Endothelial cell of umbilical vein (primary cell): ENCODE measurements around the gene TSKU. TPM values are rescaled to one million over a fixed set of nuclear protein-coding genes. Genes with fewer than 3 reads are reported as not detected.

Experiments used
- BruUV-seq: library from RNA; stranded (reverse); fragments of 400-500 nt; replicated peaks from 2 replicates; lab custom pipeline; 2021; lab: Mats Ljungman, UMichigan
- CTCF ChIA-PET: fragments of 300-600, 350-600 bp; sonication (Branson Sonifier 250); formaldehyde crosslinking; loops from one replicate; lab custom pipeline; 2021; ENCODE audit warnings: antibody characterized with exemption, inconsistent platforms; lab: Charles Lee
- POLR2A ChIA-PET: fragments of 300-600, 350-600 bp; sonication (Branson Sonifier 250); formaldehyde crosslinking; loops from one replicate; lab custom pipeline; 2021; ENCODE audit warnings: antibody characterized with exemption, inconsistent platforms; lab: Charles Lee
- DNase-seq: peaks from one replicate; pipeline ENCODE4 v3.0.0-alpha.2; 2011; ENCODE audit warnings: low read depth, low spot score
- FAIRE-seq: peaks from 2 replicates; lab custom pipeline; 2011; peaks lifted over from hg19 to GRCh38; lab: Jason Lieb, UNC
- H2AFZ ChIP-seq: 2 replicates; pipeline ENCODE4 v1.6.0; 2012; ENCODE audit warnings: low read depth, low read length, control low read depth, inconsistent platforms
- H3K27ac ChIP-seq: 2 replicates; pipeline ENCODE4 v1.5.1; 2011; ENCODE audit warnings: low read depth, mild to moderate bottlenecking, control low read depth, low read length, moderate library complexity; ENCODE audit not compliant: insufficient read depth
- H3K27me3 ChIP-seq, 2 experiments: 2 replicates each; pipeline versions ENCODE4 v1.6.0 to v1.6.1; 2011; ENCODE audit warnings: low read length in 2 of 2, mixed read lengths in 1 of 2; ENCODE audit not compliant: control insufficient read depth in 2 of 2, insufficient read depth in 2 of 2
- H3K36me3 ChIP-seq, 2 experiments: 2 replicates in 1 of 2; 3 replicates in 1 of 2; pipeline ENCODE4 v1.5.1; 2011; ENCODE audit warnings: low read length in 2 of 2, mild to moderate bottlenecking in 1 of 2, moderate library complexity in 1 of 2; ENCODE audit not compliant: control insufficient read depth in 2 of 2, insufficient read depth in 2 of 2; ENCODE audit errors: extremely low read depth in 1 of 2
- H3K4me1 ChIP-seq: 3 replicates; pipeline ENCODE4 v1.5.1; 2011; ENCODE audit warnings: mild to moderate bottlenecking, low read length; ENCODE audit not compliant: control insufficient read depth, insufficient read depth; ENCODE audit errors: extremely low read depth
- H3K4me2 ChIP-seq: 2 replicates; pipeline ENCODE4 v1.6.1; 2011; ENCODE audit warnings: low read length, control low read depth, mixed read lengths; ENCODE audit not compliant: insufficient read depth
- H3K4me3 ChIP-seq, 3 experiments: fragments of 200-600 bp in 1 of 3; sonication (generic), shearing (Covaris generic) in 1 of 3; replicated peaks in 1 of 3; 2 replicates each; pipeline ENCODE4 v1.5.1; 2011 to 2016; ENCODE audit warnings: control low read depth in 3 of 3, low read length in 3 of 3, mild to moderate bottlenecking in 2 of 3, inconsistent platforms in 1 of 3, low read depth in 1 of 3, moderate library complexity in 1 of 3; ENCODE audit not compliant: insufficient read depth in 1 of 3
- H3K79me2 ChIP-seq: 2 replicates; pipeline ENCODE4 v1.6.0; 2012; ENCODE audit warnings: low read length, inconsistent platforms; ENCODE audit not compliant: control insufficient read depth, insufficient read depth
- H3K9ac ChIP-seq: replicated peaks from 2 replicates; pipeline ENCODE3; 2011; ENCODE audit warnings: low read length, control low read depth; ENCODE audit not compliant: insufficient read depth; ENCODE audit errors: extremely low read depth
- H3K9me1 ChIP-seq: replicated peaks from 3 replicates; pipeline ENCODE4 v1.6.0; 2011; ENCODE audit warnings: mild to moderate bottlenecking, low read length; ENCODE audit not compliant: control insufficient read depth, insufficient read depth; ENCODE audit errors: extremely low read depth
- H3K9me3 ChIP-seq: replicated peaks from 2 replicates; pipeline ENCODE4 v1.5.1; 2012; ENCODE audit warnings: low read length, inconsistent platforms; ENCODE audit not compliant: control insufficient read depth, insufficient read depth
- H4K20me1 ChIP-seq: replicated peaks from 2 replicates; pipeline ENCODE3; 2011; ENCODE audit warnings: mild to moderate bottlenecking, low read length; ENCODE audit not compliant: control insufficient read depth, insufficient read depth; ENCODE audit errors: extremely low read depth
- CTCF ChIP-seq, 2 donors: IDR thresholded peaks; 1 replicate in 1 of 2; 2 replicates in 1 of 2; pipeline ENCODE4 v1.5.1; 2011; ENCODE audit warnings: low read length in 2 of 2, mild to moderate bottlenecking in 2 of 2, moderate library complexity in 2 of 2, control low read depth in 1 of 2, inconsistent platforms in 1 of 2, low read depth in 1 of 2; ENCODE audit not compliant: insufficient read depth in 1 of 2; ENCODE audit errors: extremely low read depth in 1 of 2
- EZH2 ChIP-seq: IDR thresholded peaks from 2 replicates; pipeline ENCODE4 v1.6.1; 2012; ENCODE audit warnings: borderline replicate concordance, low read depth, mild to moderate bottlenecking, moderate library complexity, low read length, inconsistent platforms; ENCODE audit not compliant: severe bottlenecking
- FOS ChIP-seq: IDR thresholded peaks from 2 replicates; pipeline ENCODE4 v1.6.1; 2011; ENCODE audit warnings: mild to moderate bottlenecking, low read length, moderate library complexity, borderline replicate concordance; ENCODE audit not compliant: insufficient read depth
- GATA2 ChIP-seq: IDR thresholded peaks from 2 replicates; pipeline ENCODE4 v1.7.0; 2011; ENCODE audit warnings: low read depth, mild to moderate bottlenecking, moderate library complexity, mixed read lengths, low read length; ENCODE audit not compliant: insufficient read length, insufficient read depth
- JUN ChIP-seq: IDR thresholded peaks from 2 replicates; pipeline ENCODE4 v1.6.1; 2011; ENCODE audit warnings: borderline replicate concordance, low read depth; ENCODE audit not compliant: insufficient read length, insufficient read depth
- MAX ChIP-seq: IDR thresholded peaks from 2 replicates; pipeline ENCODE4 v1.6.1; 2011; ENCODE audit not compliant: insufficient read depth, insufficient read length
- MYC ChIP-seq: IDR thresholded peaks from one replicate; pipeline ENCODE4 v1.6.1; 2011; ENCODE audit warnings: mild to moderate bottlenecking, low read depth, low read length
- POLR2A ChIP-seq: IDR thresholded peaks from 2 replicates; pipeline ENCODE4 v1.6.1; 2012; ENCODE audit warnings: low read depth, mild to moderate bottlenecking, control low read depth, low read length
- dilution Hi-C: fragments of 300-500 bp; cut with MboI; formaldehyde crosslinking; loops from one replicate; pipeline ENCODE4 v1.15.0; 2019; ENCODE audit warnings: low sequenced_read_pairs; ENCODE audit not compliant: extremely low pct_ligation_motif_present
- intact Hi-C: fragments of 100-400 bp; cut with micrococcal nuclease; formaldehyde crosslinking; loops from one replicate; pipeline ENCODE4 v1.10.0; 2022
- polyA plus RNA-seq, 4 experiments: library from polyadenylated mRNA; depleted of rRNA in 3 of 4; stranded (reverse) in 3 of 4; unstranded in 1 of 4; fragments of >200 nt; gene quantifications; 2 replicates each; pipeline versions ENCODE4 v1.2.1 to v1.2.3, GENCODE V29; 2011 to 2012; ENCODE audit warnings: missing spikeins in 1 of 4
- total RNA-seq: library from RNA; stranded (reverse); gene quantifications from 2 replicates; pipeline ENCODE4 v1.2.3, GENCODE V29; 2021

Gene TSKU
- total and polyA plus RNA-seq, 2 donors (not counting 3 experiments of a cell fraction or from before 2014, with no cell fraction given), result 16.2 to 21.2 TPM

GRCh38 chr11:76747153-76747914, 35.8 kb upstream of the TSKU start:
- Histone ChIP-seq H3K36me3 (no peaks in the 10 kb centered on the region), H3K4me1 (no peaks in the 10 kb centered on the region), H3K4me2 (no peak overlapping the region), H3K27me3 (peaks cover 0 to 3% of the 10 kb centered on the region in 2 experiments), H3K27ac (no peak overlapping the region), H2AFZ (no peak overlapping the region), H3K9ac (no peak overlapping the region), H3K4me3 (no peak overlapping the region), H3K79me2 (no peaks in the 10 kb centered on the region), H3K9me1 (no peaks in the 10 kb centered on the region), H4K20me1 (no peaks in the 10 kb centered on the region), H3K9me3 (no peaks in the 10 kb centered on the region)
- intact Hi-C loops, result no loop called here
- dilution Hi-C loops, result no loop called here
- CTCF ChIA-PET, result interaction anchor here (1.3 to 3.4 kb wide), 6 partner anchors 12 to 54 kb away, joined by 3 to 18 read pairs (median 4); no protein-coding TSS in a partner anchor
- DNase-seq, result no peak
- no TSS peak for BruUV-seq
- TF ChIP-seq GATA2 (no peak), POLR2A (no peak), CTCF (IDR thresholded peaks at IDR 0.05; ENCODE audit: extremely low read depth in 1 of 2, insufficient read depth in 1 of 2, low read depth in 1 of 2, low read length in 2 of 2) (no peak), FOS (no peak), JUN (no peak), MYC (no peak), EZH2 (no peak), MAX (no peak)
- POLR2A ChIA-PET, result no interaction called here
- FAIRE-seq, result no peak
